Endothelial cell of umbilical vein (primary cell): ENCODE data around the gene PLA2G12B. TPM values are rescaled to one million over a fixed set of nuclear protein-coding genes. Genes with fewer than 3 reads are reported as not detected.

Source experiments
- BruUV-seq: library from RNA; stranded (reverse); fragments of 400-500 nt; replicated peaks from 2 replicates; lab custom pipeline; 2021; lab: Mats Ljungman, UMichigan
- CTCF ChIA-PET: fragments of 300-600, 350-600 bp; sonication (Branson Sonifier 250); formaldehyde crosslinking; loops from one replicate; lab custom pipeline; 2021; ENCODE audit warnings: antibody characterized with exemption, inconsistent platforms; lab: Charles Lee
- POLR2A ChIA-PET: fragments of 300-600, 350-600 bp; sonication (Branson Sonifier 250); formaldehyde crosslinking; loops from one replicate; lab custom pipeline; 2021; ENCODE audit warnings: antibody characterized with exemption, inconsistent platforms; lab: Charles Lee
- DNase-seq: peaks from one replicate; pipeline ENCODE4 v3.0.0-alpha.2; 2011; ENCODE audit warnings: low read depth, low spot score
- FAIRE-seq: peaks from 2 replicates; lab custom pipeline; 2011; peaks lifted over from hg19 to GRCh38; lab: Jason Lieb, UNC
- H2AFZ ChIP-seq: 2 replicates; pipeline ENCODE4 v1.6.0; 2012; ENCODE audit warnings: low read depth, low read length, control low read depth, inconsistent platforms
- H3K27ac ChIP-seq: 2 replicates; pipeline ENCODE4 v1.5.1; 2011; ENCODE audit warnings: low read depth, mild to moderate bottlenecking, control low read depth, low read length, moderate library complexity; ENCODE audit not compliant: insufficient read depth
- H3K27me3 ChIP-seq, 2 experiments: 2 replicates each; pipeline versions ENCODE4 v1.6.0 to v1.6.1; 2011; ENCODE audit warnings: low read length in 2 of 2, mixed read lengths in 1 of 2; ENCODE audit not compliant: control insufficient read depth in 2 of 2, insufficient read depth in 2 of 2
- H3K36me3 ChIP-seq, 2 experiments: 2 replicates in 1 of 2; 3 replicates in 1 of 2; pipeline ENCODE4 v1.5.1; 2011; ENCODE audit warnings: low read length in 2 of 2, mild to moderate bottlenecking in 1 of 2, moderate library complexity in 1 of 2; ENCODE audit not compliant: control insufficient read depth in 2 of 2, insufficient read depth in 2 of 2; ENCODE audit errors: extremely low read depth in 1 of 2
- H3K4me1 ChIP-seq: 3 replicates; pipeline ENCODE4 v1.5.1; 2011; ENCODE audit warnings: mild to moderate bottlenecking, low read length; ENCODE audit not compliant: control insufficient read depth, insufficient read depth; ENCODE audit errors: extremely low read depth
- H3K4me2 ChIP-seq: 2 replicates; pipeline ENCODE4 v1.6.1; 2011; ENCODE audit warnings: low read length, control low read depth, mixed read lengths; ENCODE audit not compliant: insufficient read depth
- H3K4me3 ChIP-seq, 3 experiments: fragments of 200-600 bp in 1 of 3; sonication (generic), shearing (Covaris generic) in 1 of 3; replicated peaks in 1 of 3; 2 replicates each; pipeline ENCODE4 v1.5.1; 2011 to 2016; ENCODE audit warnings: control low read depth in 3 of 3, low read length in 3 of 3, mild to moderate bottlenecking in 2 of 3, inconsistent platforms in 1 of 3, low read depth in 1 of 3, moderate library complexity in 1 of 3; ENCODE audit not compliant: insufficient read depth in 1 of 3
- H3K79me2 ChIP-seq: 2 replicates; pipeline ENCODE4 v1.6.0; 2012; ENCODE audit warnings: low read length, inconsistent platforms; ENCODE audit not compliant: control insufficient read depth, insufficient read depth
- H3K9ac ChIP-seq: replicated peaks from 2 replicates; pipeline ENCODE3; 2011; ENCODE audit warnings: low read length, control low read depth; ENCODE audit not compliant: insufficient read depth; ENCODE audit errors: extremely low read depth
- H3K9me1 ChIP-seq: replicated peaks from 3 replicates; pipeline ENCODE4 v1.6.0; 2011; ENCODE audit warnings: mild to moderate bottlenecking, low read length; ENCODE audit not compliant: control insufficient read depth, insufficient read depth; ENCODE audit errors: extremely low read depth
- H3K9me3 ChIP-seq: replicated peaks from 2 replicates; pipeline ENCODE4 v1.5.1; 2012; ENCODE audit warnings: low read length, inconsistent platforms; ENCODE audit not compliant: control insufficient read depth, insufficient read depth
- H4K20me1 ChIP-seq: replicated peaks from 2 replicates; pipeline ENCODE3; 2011; ENCODE audit warnings: mild to moderate bottlenecking, low read length; ENCODE audit not compliant: control insufficient read depth, insufficient read depth; ENCODE audit errors: extremely low read depth
- EZH2 ChIP-seq: IDR thresholded peaks from 2 replicates; pipeline ENCODE4 v1.6.1; 2012; ENCODE audit warnings: borderline replicate concordance, low read depth, mild to moderate bottlenecking, moderate library complexity, low read length, inconsistent platforms; ENCODE audit not compliant: severe bottlenecking
- FOS ChIP-seq: IDR thresholded peaks from 2 replicates; pipeline ENCODE4 v1.6.1; 2011; ENCODE audit warnings: mild to moderate bottlenecking, low read length, moderate library complexity, borderline replicate concordance; ENCODE audit not compliant: insufficient read depth
- GATA2 ChIP-seq: IDR thresholded peaks from 2 replicates; pipeline ENCODE4 v1.7.0; 2011; ENCODE audit warnings: low read depth, mild to moderate bottlenecking, moderate library complexity, mixed read lengths, low read length; ENCODE audit not compliant: insufficient read length, insufficient read depth
- JUN ChIP-seq: IDR thresholded peaks from 2 replicates; pipeline ENCODE4 v1.6.1; 2011; ENCODE audit warnings: borderline replicate concordance, low read depth; ENCODE audit not compliant: insufficient read length, insufficient read depth
- MYC ChIP-seq: IDR thresholded peaks from one replicate; pipeline ENCODE4 v1.6.1; 2011; ENCODE audit warnings: mild to moderate bottlenecking, low read depth, low read length
- POLR2A ChIP-seq: IDR thresholded peaks from 2 replicates; pipeline ENCODE4 v1.6.1; 2012; ENCODE audit warnings: low read depth, mild to moderate bottlenecking, control low read depth, low read length
- POLR2AphosphoS5 ChIP-seq: IDR thresholded peaks from 2 replicates; pipeline ENCODE4 v1.6.1; 2012; ENCODE audit warnings: low read depth, mild to moderate bottlenecking, control low read depth, low read length, moderate library complexity; ENCODE audit not compliant: insufficient read depth
- dilution Hi-C: fragments of 300-500 bp; cut with MboI; formaldehyde crosslinking; loops from one replicate; pipeline ENCODE4 v1.15.0; 2019; ENCODE audit warnings: low sequenced_read_pairs; ENCODE audit not compliant: extremely low pct_ligation_motif_present
- intact Hi-C: fragments of 100-400 bp; cut with micrococcal nuclease; formaldehyde crosslinking; loops from one replicate; pipeline ENCODE4 v1.10.0; 2022
- polyA plus RNA-seq, 4 experiments: library from polyadenylated mRNA; depleted of rRNA in 3 of 4; stranded (reverse) in 3 of 4; unstranded in 1 of 4; fragments of >200 nt; gene quantifications; 2 replicates each; pipeline versions ENCODE4 v1.2.1 to v1.2.3, GENCODE V29; 2011 to 2012; ENCODE audit warnings: missing spikeins in 1 of 4
- total RNA-seq: library from RNA; stranded (reverse); gene quantifications from 2 replicates; pipeline ENCODE4 v1.2.3, GENCODE V29; 2021
- TF ChIP-seq, protein P1 (sequence below), 2 donors: IDR thresholded peaks; 1 replicate in 1 of 2; 2 replicates in 1 of 2; pipeline ENCODE4 v1.5.1; 2011; ENCODE audit warnings: low read length in 2 of 2, mild to moderate bottlenecking in 2 of 2, moderate library complexity in 2 of 2, control low read depth in 1 of 2, inconsistent platforms in 1 of 2, low read depth in 1 of 2; ENCODE audit not compliant: insufficient read depth in 1 of 2; ENCODE audit errors: extremely low read depth in 1 of 2

The PLA2G12B gene
- total and polyA plus RNA-seq, 2 donors (not counting 3 experiments of a cell fraction or from before 2014, with no cell fraction given) = not detected

DNA sequence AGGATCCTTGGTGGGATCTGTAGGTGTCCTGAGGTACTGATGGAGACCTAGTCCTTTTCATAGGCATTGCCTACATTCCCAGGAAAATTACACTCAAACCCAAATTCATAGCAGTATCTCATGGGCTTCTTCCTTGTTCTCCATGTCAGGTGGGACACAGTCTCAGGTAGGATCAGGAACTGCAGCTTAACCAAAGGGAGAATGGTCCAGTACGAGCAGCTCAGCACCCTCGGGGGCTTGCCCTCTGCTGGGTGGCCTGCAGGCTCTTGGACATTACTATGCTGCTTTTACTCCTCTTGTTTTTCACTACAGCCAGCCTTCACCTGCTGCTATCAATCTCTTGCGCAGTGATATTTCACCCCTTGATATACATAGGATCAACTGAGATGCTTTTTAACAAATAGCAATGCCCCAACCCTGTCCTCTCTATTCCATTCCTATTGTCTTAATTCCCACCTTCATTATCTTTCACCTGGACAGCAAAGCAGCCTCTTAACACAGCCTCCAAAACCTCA is 28.6 kb downstream of the PLA2G12B start:
- Histone ChIP-seq H3K4me1 (no peaks in the 10 kb centered on the region), H3K4me3 (no peak overlapping the region), H3K9me3 (no peaks in the 10 kb centered on the region), H3K36me3 (no peaks in the 10 kb centered on the region), H3K27me3 (peaks cover 0 to 4% of the 10 kb centered on the region in 2 experiments), H3K79me2 (no peaks in the 10 kb centered on the region), H2AFZ (no peak overlapping the region), H3K27ac (no peak overlapping the region), H3K9ac (no peak overlapping the region), H3K4me2 (no peak overlapping the region), H3K9me1 (no peaks in the 10 kb centered on the region), H4K20me1 (no peaks in the 10 kb centered on the region)
- CTCF ChIA-PET = no interaction called here
- dilution Hi-C loops = no loop called here
- TF ChIP-seq EZH2 = no peak
- no peak for TF ChIP-seq POLR2AphosphoS5
- TF ChIP-seq JUN = no peak
- no peak for TF ChIP-seq POLR2A
- TF ChIP-seq MYC = no peak
- TF ChIP-seq, protein P1, sequence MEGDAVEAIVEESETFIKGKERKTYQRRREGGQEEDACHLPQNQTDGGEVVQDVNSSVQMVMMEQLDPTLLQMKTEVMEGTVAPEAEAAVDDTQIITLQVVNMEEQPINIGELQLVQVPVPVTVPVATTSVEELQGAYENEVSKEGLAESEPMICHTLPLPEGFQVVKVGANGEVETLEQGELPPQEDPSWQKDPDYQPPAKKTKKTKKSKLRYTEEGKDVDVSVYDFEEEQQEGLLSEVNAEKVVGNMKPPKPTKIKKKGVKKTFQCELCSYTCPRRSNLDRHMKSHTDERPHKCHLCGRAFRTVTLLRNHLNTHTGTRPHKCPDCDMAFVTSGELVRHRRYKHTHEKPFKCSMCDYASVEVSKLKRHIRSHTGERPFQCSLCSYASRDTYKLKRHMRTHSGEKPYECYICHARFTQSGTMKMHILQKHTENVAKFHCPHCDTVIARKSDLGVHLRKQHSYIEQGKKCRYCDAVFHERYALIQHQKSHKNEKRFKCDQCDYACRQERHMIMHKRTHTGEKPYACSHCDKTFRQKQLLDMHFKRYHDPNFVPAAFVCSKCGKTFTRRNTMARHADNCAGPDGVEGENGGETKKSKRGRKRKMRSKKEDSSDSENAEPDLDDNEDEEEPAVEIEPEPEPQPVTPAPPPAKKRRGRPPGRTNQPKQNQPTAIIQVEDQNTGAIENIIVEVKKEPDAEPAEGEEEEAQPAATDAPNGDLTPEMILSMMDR (IDR thresholded peaks at IDR 0.05; ENCODE audit: extremely low read depth in 1 of 2, insufficient read depth in 1 of 2, low read depth in 1 of 2, low read length in 2 of 2) = no peak
- no peak for TF ChIP-seq FOS
- no peak for TF ChIP-seq GATA2
- no peak for DNase-seq
- POLR2A ChIA-PET = no interaction called here
- intact Hi-C loops = no loop called here
- no peak for FAIRE-seq
- BruUV-seq = no TSS peak
